HG03439 (cell line): Measurements from ENCODE around the gene FAM47E.
"Not testable (repeated sequence)": the region's sequence is repeated elsewhere in the genome, so short reads cannot be mapped to it uniquely, and the experiment has no call there.

Source experiments
- ATAC-seq: cut with Tn5 transposase; IDR thresholded peaks from one replicate; pipeline ENCODE4 v1.9.1; 2021; ENCODE audit warnings: mild to moderate bottlenecking, moderate library complexity; ENCODE audit not compliant: unreplicated experiment

The FAM47E gene

GRCh38 chr4:76266627-76267026, 15.1 kb downstream of the FAM47E start:
- no peak for ATAC-seq

- no peak for ATAC-seq
These were observed 16.3 kb downstream of the FAM47E start for GRCh38 chr4:76267811-76268210.

- no peak for ATAC-seq
These were observed 19.0 kb downstream of the FAM47E start for GRCh38 chr4:76270244-76271175.

GRCh38 chr4:76271248-76271647, 19.7 kb downstream of the FAM47E start:
- no peak for ATAC-seq

- no peak for ATAC-seq
These were observed 20.6 kb downstream of the FAM47E start for GRCh38 chr4:76272073-76272472.

- no peak for ATAC-seq
These were observed 21.1 kb downstream of the FAM47E start for GRCh38 chr4:76272582-76272981.

- ATAC-seq, result no peak
These were observed 21.5 kb downstream of the FAM47E start for GRCh38 chr4:76272999-76273398.

- ATAC-seq, result no peak
These were observed 24.1 kb downstream of the FAM47E start for GRCh38 chr4:76275486-76276124.

GRCh38 chr4:76276813-76277212, 25.3 kb downstream of the FAM47E start:
- ATAC-seq, result no peak

GRCh38 chr4:76277667-76278066, 26.1 kb downstream of the FAM47E start:
- ATAC-seq, result no peak

GRCh38 chr4:76278583-76278982, 27.1 kb downstream of the FAM47E start:
- no peak for ATAC-seq

GRCh38 chr4:76279462-76279861, 27.9 kb downstream of the FAM47E start:
- no peak for ATAC-seq

- no peak for ATAC-seq
These were observed 29.2 kb downstream of the FAM47E start for GRCh38 chr4:76280488-76281441.

- ATAC-seq, result not testable (repeated sequence)
These were observed 30.1 kb downstream of the FAM47E start for GRCh38 chr4:76281594-76281993.

- ATAC-seq, result no peak
These were observed 31.6 kb downstream of the FAM47E start for GRCh38 chr4:76282941-76283689.

- no peak for ATAC-seq
These were observed 32.4 kb downstream of the FAM47E start for GRCh38 chr4:76283900-76284299.

- not testable (repeated sequence) for ATAC-seq
These were observed 36.3 kb downstream of the FAM47E start for GRCh38 chr4:76287811-76288210.

- ATAC-seq, result no peak
These were observed 41.2 kb downstream of the FAM47E start for GRCh38 chr4:76292730-76293129.

GRCh38 chr4:76293772-76294171, 42.3 kb downstream of the FAM47E start:
- ATAC-seq, result no peak

GRCh38 chr4:76296286-76296820, 44.8 kb downstream of the FAM47E start:
- ATAC-seq, result no peak
